Suprapubic skin (tissue), 4 donors: ENCODE measurements around the gene CD44.

Experiments
- EP300 ChIP-seq: sonication (generic); formaldehyde crosslinking; IDR thresholded peaks from one replicate; pipeline ENCODE4 v1.6.1; 2017; ENCODE audit warnings: antibody characterized with exemption
- POLR2A ChIP-seq, 2 donors: fragments of 450-650 bp; IDR thresholded peaks; one replicate each; pipeline ENCODE4 v1.6.1; 2017; ENCODE audit warnings: antibody characterized with exemption in 2 of 2, mild to moderate bottlenecking in 2 of 2, moderate library complexity in 2 of 2
- POLR2AphosphoS5 ChIP-seq, 3 donors: sonication (generic); formaldehyde crosslinking; IDR thresholded peaks; one replicate each; pipeline ENCODE4 v1.6.1; 2017; ENCODE audit warnings: antibody characterized with exemption in 3 of 3
- TF ChIP-seq, protein P1 (sequence below), 2 donors: fragments of 200-600 bp in 1 of 2; fragments of 450-650 bp in 1 of 2; sonication (generic) in 1 of 2; IDR thresholded peaks; one replicate each; pipeline ENCODE4 v1.5.1; 2016 to 2019; ENCODE audit warnings: antibody characterized with exemption in 2 of 2, mild to moderate bottlenecking in 1 of 2, moderate library complexity in 1 of 2

DNA sequence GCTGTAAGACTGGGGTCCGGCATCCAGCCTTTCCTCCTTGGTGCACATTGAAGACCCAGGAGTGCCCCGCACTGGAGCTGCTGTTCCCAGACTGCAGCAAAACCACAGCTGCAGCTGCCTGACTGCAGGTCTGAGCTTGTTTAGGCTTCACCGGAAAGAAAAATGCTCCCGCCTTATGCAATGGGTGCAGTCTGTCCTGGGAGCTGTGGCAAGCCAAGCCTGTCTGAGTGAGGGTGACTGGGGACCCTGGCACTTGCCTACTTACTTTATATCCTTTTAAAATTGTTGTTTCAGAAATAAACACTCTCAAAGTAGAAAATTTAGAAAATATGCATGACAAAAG is 23.3 kb upstream of the CD44 start:
- TF ChIP-seq, protein P1, sequence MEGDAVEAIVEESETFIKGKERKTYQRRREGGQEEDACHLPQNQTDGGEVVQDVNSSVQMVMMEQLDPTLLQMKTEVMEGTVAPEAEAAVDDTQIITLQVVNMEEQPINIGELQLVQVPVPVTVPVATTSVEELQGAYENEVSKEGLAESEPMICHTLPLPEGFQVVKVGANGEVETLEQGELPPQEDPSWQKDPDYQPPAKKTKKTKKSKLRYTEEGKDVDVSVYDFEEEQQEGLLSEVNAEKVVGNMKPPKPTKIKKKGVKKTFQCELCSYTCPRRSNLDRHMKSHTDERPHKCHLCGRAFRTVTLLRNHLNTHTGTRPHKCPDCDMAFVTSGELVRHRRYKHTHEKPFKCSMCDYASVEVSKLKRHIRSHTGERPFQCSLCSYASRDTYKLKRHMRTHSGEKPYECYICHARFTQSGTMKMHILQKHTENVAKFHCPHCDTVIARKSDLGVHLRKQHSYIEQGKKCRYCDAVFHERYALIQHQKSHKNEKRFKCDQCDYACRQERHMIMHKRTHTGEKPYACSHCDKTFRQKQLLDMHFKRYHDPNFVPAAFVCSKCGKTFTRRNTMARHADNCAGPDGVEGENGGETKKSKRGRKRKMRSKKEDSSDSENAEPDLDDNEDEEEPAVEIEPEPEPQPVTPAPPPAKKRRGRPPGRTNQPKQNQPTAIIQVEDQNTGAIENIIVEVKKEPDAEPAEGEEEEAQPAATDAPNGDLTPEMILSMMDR (IDR thresholded peaks at IDR 0.05), result no peak
- TF ChIP-seq POLR2A (IDR thresholded peaks at IDR 0.05) (no peak), EP300 (no peak), POLR2AphosphoS5 (IDR thresholded peaks at IDR 0.05) (peak in 1 of 3 donors; percentile 15)
